Mucosa of descending colon (tissue), 3 donors: ENCODE measurements around the gene CTNNA3. TPM values are rescaled to one million over a fixed set of nuclear protein-coding genes. Genes with fewer than 3 reads are reported as not detected.

ENCODE experiments used
- ATAC-seq: fragments of 200-7000 bp; cut with Tn5 transposase; one replicate; pipeline ENCODE4 v1.9.1; 2020; ENCODE audit warnings: mild to moderate bottlenecking, moderate library complexity
- DNase-seq, 3 donors: peaks; one replicate each; pipeline ENCODE4 v3.0.0-alpha.2; 2020
- H3K36me3 ChIP-seq: fragments of 200-600 bp; one replicate; pipeline ENCODE4 v1.8.0; 2021; ENCODE audit warnings: low read depth, mild to moderate bottlenecking
- H3K4me1 ChIP-seq: fragments of 200-600 bp; one replicate; pipeline ENCODE4 v1.8.0; 2021; ENCODE audit warnings: low read depth, mild to moderate bottlenecking
- H3K4me3 ChIP-seq: fragments of 200-600 bp; one replicate; pipeline ENCODE4 v1.8.0; 2021; ENCODE audit warnings: mild to moderate bottlenecking
- H3K9me3 ChIP-seq: fragments of 200-600 bp; one replicate; pipeline ENCODE4 v1.8.0; 2021; ENCODE audit warnings: mild to moderate bottlenecking
- CTCF ChIP-seq: fragments of 200-600 bp; IDR thresholded peaks from one replicate; pipeline ENCODE4 v1.8.0; 2022; ENCODE audit warnings: antibody characterized with exemption, mild to moderate bottlenecking
- intact Hi-C, 2 donors: fragments of 100-400 bp; cut with DNase I in 1 of 2; cut with micrococcal nuclease in 1 of 2; formaldehyde crosslinking; loops; one replicate each; pipeline versions ENCODE4 v1.11.0 to v1.11.1; 2022; cut with DNase I, micrococcal nuclease
- microRNA-seq: library from miRNA; unstranded; fragments of <30 nt; microRNA quantifications from one replicate; pipeline ENCODE4, GENCODE V29; 2019
- total RNA-seq, 3 donors: library from RNA; stranded (reverse); fragmentation: NEBNext Ultra II Directional in 2 of 3; extraction: Animal tissue kit (Norgen Biotek cat#: 25700) in 2 of 3; gene quantifications; one replicate each; pipeline versions ENCODE4 v1.2.1 to v1.2.4, GENCODE V29; 2021 to 2023
- donor health status: DM: no; HTN: no; CAD: no; lungs with moderate emphysema.
- donor health status: DM: no; HTN: no; CAD: no.
- donor health status: DM: no; HTN: yes; CAD: no.

The CTNNA3 gene
- total RNA-seq, 3 donors from 2014 or later: 0.52 to 7.5 (median 0.70) TPM

GRCh38 chr10:65893676-65894075 lies 1802.3 kb downstream of the CTNNA3 start:
- intact Hi-C loops: no loop called here
- H3K4me1 ChIP-seq: no peaks in the 10 kb centered on the region
- DNase-seq: no peak
- no peak for ATAC-seq
- no peak overlapping the region for H3K4me3 ChIP-seq
- no peak for TF ChIP-seq CTCF
- H3K9me3 ChIP-seq: no peaks in the 10 kb centered on the region
- H3K36me3 ChIP-seq: no peaks in the 10 kb centered on the region

- Histone ChIP-seq H3K4me3 (no peak overlapping the region), H3K36me3 (no peaks in the 10 kb centered on the region), H3K4me1 (no peaks in the 10 kb centered on the region), H3K9me3 (no peaks in the 10 kb centered on the region)
- ATAC-seq: no peak
- no peak for TF ChIP-seq CTCF
- no peak for DNase-seq
- intact Hi-C loops: no loop called here
These were observed 1803.7 kb downstream of the CTNNA3 start for GRCh38 chr10:65892284-65892683.

- TF ChIP-seq CTCF: no peak
- DNase-seq (no peak), ATAC-seq (peak; percentile 46)
- no peak overlapping the region for H3K4me3 ChIP-seq
- no peaks in the 10 kb centered on the region for H3K4me1 ChIP-seq
- no peaks in the 10 kb centered on the region for H3K36me3 ChIP-seq
- intact Hi-C loops: no loop called here
- H3K9me3 ChIP-seq: no peaks in the 10 kb centered on the region
These were observed 1804.7 kb downstream of the CTNNA3 start for GRCh38 chr10:65891073-65891981.

- Histone ChIP-seq H3K9me3 (no peaks in the 10 kb centered on the region), H3K4me3 (no peak overlapping the region), H3K36me3 (no peaks in the 10 kb centered on the region), H3K4me1 (no peaks in the 10 kb centered on the region)
- ATAC-seq: no peak
- no peak for DNase-seq
- intact Hi-C loops: no loop called here
- TF ChIP-seq CTCF: no peak
These were observed 1831.5 kb downstream of the CTNNA3 start for GRCh38 chr10:65864529-65864928.

GRCh38 chr10:65864036-65864435 lies 1832.0 kb downstream of the CTNNA3 start:
- Histone ChIP-seq H3K9me3 (no peaks in the 10 kb centered on the region), H3K36me3 (no peaks in the 10 kb centered on the region), H3K4me1 (no peaks in the 10 kb centered on the region), H3K4me3 (no peak overlapping the region)
- intact Hi-C loops: no loop called here
- no peak for DNase-seq
- no peak for ATAC-seq
- TF ChIP-seq CTCF: no peak

Small RNA genes within 50 kb of the gene (microRNA-seq; reads per million reads assigned to microRNA genes)
- not detected for gene MIR7151

Other genes starting within 250 kb of the CTNNA3 start
- gene DNAJC12, start 142.0 kb upstream of the CTNNA3 start, total RNA-seq: 1 to 10 TPM; 6.3 to 8.8 (median 8.8) TPM
- gene SIRT1, start 188.5 kb upstream of the CTNNA3 start, total RNA-seq: 10 to 100 TPM; 15.2 to 42.2 (median 23.1) TPM